GM23338 (cell line): ENCODE results near the gene BCL2L13. TPM values are rescaled to one million over a fixed set of nuclear protein-coding genes. Genes with fewer than 3 reads are reported as not detected.

Experiments used
- CTCF ChIP-seq, 2 experiments: fragments of 200-600 bp in 1 of 2; sonication (generic) in 1 of 2; conservative IDR thresholded peaks; 2 replicates each; pipeline versions ENCODE4 v1.5.1 to v1.6.1; 2016 to 2017; ENCODE audit warnings: antibody characterized with exemption in 2 of 2, low read depth in 2 of 2, mild to moderate bottlenecking in 2 of 2, moderate library complexity in 1 of 2
- ETS1 ChIP-seq: IDR thresholded peaks from 2 replicates; pipeline ENCODE4 v1.6.1; 2016; ENCODE audit warnings: antibody characterized with exemption
- EZH2 ChIP-seq: fragments of 200-600 bp; sonication (generic); IDR thresholded peaks from one replicate; pipeline ENCODE4 v1.8.0; 2017; ENCODE audit warnings: antibody characterized with exemption, mild to moderate bottlenecking, low read depth; ENCODE audit not compliant: unreplicated experiment
- JUNB ChIP-seq: IDR thresholded peaks from one replicate; pipeline ENCODE4 v1.6.1; 2016; ENCODE audit warnings: antibody characterized with exemption; ENCODE audit not compliant: unreplicated experiment
- ZNF114 ChIP-seq: fragments of 250-450 bp; sonication (Bioruptor Pico); IDR thresholded peaks from 2 replicates; pipeline ENCODE4 v1.5.0; 2020; ENCODE audit warnings: mild to moderate bottlenecking, moderate library complexity
- ZNF331 ChIP-seq: fragments of 250-450 bp; sonication (Bioruptor Pico); IDR thresholded peaks from 2 replicates; pipeline ENCODE4 v1.5.0; 2020; ENCODE audit warnings: low read depth, mild to moderate bottlenecking, moderate library complexity
- ZNF462 ChIP-seq: fragments of 250-450 bp; sonication (Bioruptor Pico); IDR thresholded peaks from 2 replicates; pipeline ENCODE4 v1.5.0; 2020; ENCODE audit warnings: mild to moderate bottlenecking, moderate library complexity
- polyA plus RNA-seq: library from polyadenylated mRNA; unstranded; fragments of >200 nt; fragmentation: Nextera tagmentation; extraction: Ambion mirVana; gene quantifications from 2 replicates; pipeline ENCODE4 v1.2.1, GENCODE V29; 2016
- total RNA-seq: library from RNA; depleted of rRNA; stranded (reverse); fragments of >200 nt; shearing (Covaris generic); gene quantifications from 2 replicates; pipeline ENCODE4 v1.2.3, GENCODE V29; 2014

BCL2L13 gene
- total and polyA plus RNA-seq, 2 experiments from 2014 or later: 22.4 to 32.3 TPM

GRCh38 chr22:17725500-17725796, 86.9 kb downstream of the BCL2L13 start (continued):
- no peak for TF ChIP-seq ZNF462 (CRISPR knock-in tag)
- no peak for TF ChIP-seq EZH2
- TF ChIP-seq ETS1: no peak
- TF ChIP-seq CTCF (conservative IDR thresholded peaks at IDR 0.05; ENCODE audit: low read depth in 2 of 2): no peak
- no peak for TF ChIP-seq ZNF331
- TF ChIP-seq ZNF114 (CRISPR knock-in tag): no peak
- no peak for TF ChIP-seq JUNB
